Testis (tissue), 2 donors: ENCODE data around the gene OR8G5.

Experiments
- POLR2A ChIP-seq: fragments of 450-650 bp; IDR thresholded peaks from one replicate; pipeline ENCODE4 v1.6.1; 2017; ENCODE audit warnings: antibody characterized with exemption, mild to moderate bottlenecking, moderate library complexity
- TF ChIP-seq, protein P1 (sequence below), 3 experiments: fragments of 450-650 bp in 2 of 3; fragments of 200-600 bp in 1 of 3; sonication (generic) in 1 of 3; IDR thresholded peaks; one replicate each; pipeline ENCODE4 v1.5.1; 2016 to 2019; ENCODE audit warnings: antibody characterized with exemption in 3 of 3, mild to moderate bottlenecking in 2 of 3, moderate library complexity in 1 of 3

DNA sequence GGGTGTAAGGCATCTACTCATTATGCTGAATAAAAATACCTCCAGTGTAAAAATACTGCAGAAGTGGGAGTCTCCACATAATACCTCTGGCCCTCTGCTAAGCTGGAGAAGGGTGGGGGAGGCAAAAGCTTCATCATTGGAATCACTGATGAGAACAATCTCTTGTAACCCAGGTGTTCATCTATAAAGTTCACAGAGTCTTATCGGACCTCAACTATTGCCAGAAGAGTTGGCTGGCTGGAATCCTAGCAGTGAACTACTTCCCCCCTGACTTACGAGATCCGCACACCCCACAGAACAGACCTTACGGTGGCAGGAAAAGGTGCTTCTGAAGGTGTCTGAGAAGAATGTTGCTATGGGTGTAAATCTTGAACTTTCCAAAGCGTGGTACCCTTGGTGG is 55.1 kb downstream of the OR8G5 start:
- TF ChIP-seq POLR2A, result no peak
- TF ChIP-seq, protein P1, sequence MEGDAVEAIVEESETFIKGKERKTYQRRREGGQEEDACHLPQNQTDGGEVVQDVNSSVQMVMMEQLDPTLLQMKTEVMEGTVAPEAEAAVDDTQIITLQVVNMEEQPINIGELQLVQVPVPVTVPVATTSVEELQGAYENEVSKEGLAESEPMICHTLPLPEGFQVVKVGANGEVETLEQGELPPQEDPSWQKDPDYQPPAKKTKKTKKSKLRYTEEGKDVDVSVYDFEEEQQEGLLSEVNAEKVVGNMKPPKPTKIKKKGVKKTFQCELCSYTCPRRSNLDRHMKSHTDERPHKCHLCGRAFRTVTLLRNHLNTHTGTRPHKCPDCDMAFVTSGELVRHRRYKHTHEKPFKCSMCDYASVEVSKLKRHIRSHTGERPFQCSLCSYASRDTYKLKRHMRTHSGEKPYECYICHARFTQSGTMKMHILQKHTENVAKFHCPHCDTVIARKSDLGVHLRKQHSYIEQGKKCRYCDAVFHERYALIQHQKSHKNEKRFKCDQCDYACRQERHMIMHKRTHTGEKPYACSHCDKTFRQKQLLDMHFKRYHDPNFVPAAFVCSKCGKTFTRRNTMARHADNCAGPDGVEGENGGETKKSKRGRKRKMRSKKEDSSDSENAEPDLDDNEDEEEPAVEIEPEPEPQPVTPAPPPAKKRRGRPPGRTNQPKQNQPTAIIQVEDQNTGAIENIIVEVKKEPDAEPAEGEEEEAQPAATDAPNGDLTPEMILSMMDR (IDR thresholded peaks at IDR 0.05), result no peak
